ENCODE data around the gene COX20. TPM values are rescaled to one million over a fixed set of nuclear protein-coding genes. Genes with fewer than 3 reads are reported as not detected.

The COX20 gene
- total and polyA plus RNA-seq, 2 of the 8 experiments (the other 6 are each of a cell fraction or from before 2014, with no cell fraction given), result 17.5 to 28.8 TPM

DNA sequence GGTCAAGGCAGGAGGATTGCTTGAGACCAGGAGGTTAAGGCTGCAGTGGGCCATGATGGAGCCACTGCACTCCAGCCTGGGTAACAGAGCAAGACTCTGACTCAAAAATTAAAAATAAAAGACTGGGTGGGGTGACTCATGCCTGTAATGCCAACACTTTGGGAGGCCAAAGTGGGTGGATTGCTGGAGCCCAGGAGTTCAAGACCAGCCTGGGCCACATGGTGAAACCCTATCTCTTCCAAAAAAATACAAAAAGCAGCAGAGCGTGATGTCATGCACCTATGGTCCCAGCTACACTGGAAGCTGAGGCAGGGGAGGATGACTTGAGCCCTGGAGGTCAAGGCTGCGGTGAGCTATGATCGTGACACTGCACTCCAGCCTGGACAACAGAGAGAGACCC is 44.4 kb upstream of the COX20 start (continued):
- no peak for TF ChIP-seq ATF2 (IDR thresholded peaks at IDR 0.05; ENCODE audit: low read length)
- TF ChIP-seq CBX5 (IDR thresholded peaks at IDR 0.05; ENCODE audit: low read depth, low read length), result no peak

All from H1 (cell line).